HepG2 (cell line): ENCODE results near the gene RABL6. TPM values are rescaled to one million over a fixed set of nuclear protein-coding genes. Genes with fewer than 3 reads are reported as not detected.

Experiments
- BCL3 ChIP-seq: sonication (generic); formaldehyde crosslinking; IDR thresholded peaks from 2 replicates; pipeline ENCODE4 v1.5.1; 2020; ENCODE audit warnings: mild to moderate bottlenecking, missing genetic modification reagents, moderate library complexity
- HOXA7 ChIP-seq: sonication (generic); formaldehyde crosslinking; IDR thresholded peaks from 2 replicates; pipeline ENCODE4 v1.8.1; 2022; ENCODE audit warnings: mild to moderate bottlenecking, missing genetic modification reagents, moderate library complexity
- NFIB ChIP-seq: sonication (generic); formaldehyde crosslinking; IDR thresholded peaks from 2 replicates; pipeline ENCODE4 v1.9.0; 2021; ENCODE audit warnings: missing genetic modification reagents, mild to moderate bottlenecking, borderline replicate concordance
- PITX1 ChIP-seq: sonication (generic); formaldehyde crosslinking; IDR thresholded peaks from 2 replicates; pipeline ENCODE4 v1.5.1; 2020; ENCODE audit warnings: mild to moderate bottlenecking, missing genetic modification reagents
- POLR2A ChIP-seq, 2 experiments: IDR thresholded peaks; 2 replicates each; pipeline ENCODE4 v1.6.1; 2011; ENCODE audit warnings: low read depth in 2 of 2, low read length in 2 of 2, mild to moderate bottlenecking in 1 of 2, moderate library complexity in 1 of 2; ENCODE audit not compliant: insufficient read depth in 1 of 2
- ZFP91 ChIP-seq: sonication (generic); formaldehyde crosslinking; IDR thresholded peaks from 2 replicates; pipeline ENCODE4 v1.9.0; 2022; ENCODE audit warnings: missing genetic modification reagents, mild to moderate bottlenecking, borderline replicate concordance
- ZNF550 ChIP-seq: sonication (generic); formaldehyde crosslinking; IDR thresholded peaks from 2 replicates; pipeline ENCODE4 v1.4.0; 2020; ENCODE audit warnings: mild to moderate bottlenecking, missing genetic modification reagents, borderline replicate concordance
- ZNF564 ChIP-seq: sonication (generic); formaldehyde crosslinking; IDR thresholded peaks from 2 replicates; pipeline ENCODE4 v1.8.1; 2023; ENCODE audit warnings: mild to moderate bottlenecking, missing genetic modification reagents
- polyA plus RNA-seq, 8 experiments: library from polyadenylated mRNA; depleted of rRNA in 3 of 8; stranded (reverse) in 7 of 8; unstranded in 1 of 8; fragments of >200 nt; fragmentation: Illumina TruSeq in 4 of 8; extraction: Trizol in 4 of 8; gene quantifications; 2 replicates each; pipeline versions ENCODE4 v1.2.1 to v1.2.3, GENCODE V29; 2011 to 2016; ENCODE audit warnings: low read depth in 4 of 8, missing spikeins in 1 of 8, mixed read lengths in 1 of 8; ENCODE audit not compliant: insufficient read depth in 1 of 8
- total RNA-seq, 5 experiments: library from RNA; depleted of rRNA; stranded (reverse); fragments of >200 nt; fragmentation: Illumina TruSeq; extraction: Trizol; gene quantifications; 2 replicates each; pipeline ENCODE4 v1.2.3, GENCODE V29; 2016; ENCODE audit warnings: low read depth in 1 of 5

RABL6 gene
- total and polyA plus RNA-seq, 2 of the 13 experiments (the other 11 are each of a cell fraction or from before 2014, with no cell fraction given): 81.5 to 125 TPM

- TF ChIP-seq NFIB: no peak
- no peak for TF ChIP-seq HOXA7 (CRISPR knock-in tag)
- no peak for TF ChIP-seq ZFP91 (CRISPR knock-in tag)
- no peak for TF ChIP-seq ZNF564 (CRISPR knock-in tag)
- no peak for TF ChIP-seq BCL3 (CRISPR knock-in tag)
- TF ChIP-seq ZNF550 (CRISPR knock-in tag): no peak
- no peak for TF ChIP-seq POLR2A (IDR thresholded peaks at IDR 0.05; ENCODE audit: insufficient read depth in 1 of 2, low read depth in 2 of 2, low read length in 2 of 2)
- no peak for TF ChIP-seq PITX1 (CRISPR knock-in tag)
- TF ChIP-seq, all 625 proteins: peak for 0
Observed at GRCh38 chr9:136844761-136845464, 37.2 kb downstream of the RABL6 start (continued).
